MCF 10A (cell line): ENCODE measurements around the gene DZIP3. TPM values are rescaled to one million over a fixed set of nuclear protein-coding genes. Genes with fewer than 3 reads are reported as not detected.

ENCODE experiments used
- Bru-seq: library from RNA; stranded (reverse); fragments of 400-500 nt; gene quantifications from one replicate; lab custom pipeline; 2021; lab: Mats Ljungman, UMichigan
- BruChase-seq, 2 experiments: library from RNA; stranded (reverse); fragments of 400-500 nt; gene quantifications; one replicate each; lab custom pipeline; 2021; lab: Mats Ljungman, UMichigan
- BruUV-seq: library from RNA; stranded (reverse); fragments of 400-500 nt; replicated peaks from 2 replicates; lab custom pipeline; 2021; lab: Mats Ljungman, UMichigan
- CTCF ChIA-PET: fragments of 300-600 bp; sonication (Branson Sonifier 250); formaldehyde crosslinking; extraction: SDS; loops from one replicate; lab custom pipeline; 2021; ENCODE audit warnings: antibody characterized with exemption, inconsistent platforms; lab: Yijun Ruan, JAX
- POLR2A ChIA-PET: fragments of 300-600, 350-650 bp; sonication (Branson Sonifier 250); formaldehyde crosslinking; extraction: SDS; loops from one replicate; lab custom pipeline; 2020; ENCODE audit warnings: antibody characterized with exemption, inconsistent platforms; lab: Yijun Ruan, JAX
- DNase-seq: peaks from one replicate; pipeline ENCODE4 v3.0.0-alpha.2; 2018; ENCODE audit not compliant: unreplicated experiment
- H3K27ac Mint-ChIP-seq: one replicate; pipeline ENCODE4 v1.8.0; 2022; ENCODE audit warnings: mild to moderate bottlenecking, low read depth, mixed read lengths; ENCODE audit not compliant: unreplicated experiment
- H3K27me3 Mint-ChIP-seq: one replicate; pipeline ENCODE4 v1.8.0; 2022; ENCODE audit warnings: mixed read lengths; ENCODE audit not compliant: insufficient read depth, unreplicated experiment
- H3K36me3 Mint-ChIP-seq: one replicate; pipeline ENCODE4 v1.8.0; 2022; ENCODE audit warnings: mild to moderate bottlenecking, moderate library complexity, mixed read lengths; ENCODE audit not compliant: insufficient read depth, unreplicated experiment
- H3K4me1 Mint-ChIP-seq: one replicate; pipeline ENCODE4 v1.8.0; 2022; ENCODE audit warnings: mixed read lengths; ENCODE audit not compliant: insufficient read depth, unreplicated experiment
- H3K4me3 Mint-ChIP-seq: one replicate; pipeline ENCODE4 v1.8.0; 2022; ENCODE audit warnings: mild to moderate bottlenecking, moderate library complexity, mixed read lengths; ENCODE audit not compliant: unreplicated experiment
- H3K9me3 Mint-ChIP-seq: one replicate; pipeline ENCODE4 v1.8.0; 2022; ENCODE audit warnings: mixed read lengths; ENCODE audit not compliant: unreplicated experiment
- CTCF ChIP-seq: fragments of 200-600 bp; IDR thresholded peaks from one replicate; pipeline ENCODE4 v1.8.0; 2022; ENCODE audit warnings: antibody characterized with exemption, mild to moderate bottlenecking; ENCODE audit not compliant: unreplicated experiment
- intact Hi-C: fragments of 100-400 bp; cut with micrococcal nuclease; formaldehyde crosslinking; loops from 2 replicates; pipeline ENCODE4 v1.14.1; 2022
- long read RNA-seq: library from polyadenylated mRNA; stranded (forward); transcript quantifications from one replicate; pipeline ENCODE4 v2.0.0, GENCODE V29; 2022
- total RNA-seq: library from RNA; stranded (reverse); gene quantifications from 2 replicates; pipeline ENCODE4 v1.2.3, GENCODE V29; 2022

The DZIP3 gene
- total RNA-seq (10.1 and 10.3 TPM in 2 replicates), Bru-seq, nascent RNA (percentile 56 among the genes with signal in this experiment), BruChase-seq, experiment 1, labeled RNA remaining after a 6-hour chase (percentile 56 among the genes with signal in this experiment), BruChase-seq, experiment 2, labeled RNA remaining after a 2-hour chase (percentile 59 among the genes with signal in this experiment)
- long read RNA-seq, full-length matches to known transcripts, result 10 of 22 reads
- long read RNA-seq, partial matches to known transcripts, result 3 of 22 reads
- long read RNA-seq, other reads (novel, unspliced or antisense), result 9 of 22 reads

GRCh38 chr3:108589081-108589997, at the start of gene DZIP3, which contains the start of gene CIP2A:
Gene DZIP3, plus strand, starts transcription at chr3:108589722. Its CDS starts 15,685 bp downstream, at chr3:108605407.
Gene CIP2A, minus strand, starts transcription at chr3:108589438. Its CDS starts 63 bp downstream, at chr3:108589375.
- Mint-ChIP-seq H3K27ac (peak within 1 kb of the TSS; percentile 100), H3K36me3 (no peaks in the 10 kb centered on the region), H3K4me3 (peak within 1 kb of the TSS; percentile 98), H3K4me1 (peaks cover 46% of the 10 kb centered on the region), H3K9me3 (no peaks in the 10 kb centered on the region), H3K27me3 (no peaks in the 10 kb centered on the region)
- CTCF ChIA-PET, result interaction anchor here (0.6 to 3.5 kb wide), 10 partner anchors 9 to 325 kb away, joined by 3 to 15 read pairs (median 3); no protein-coding TSS in a partner anchor
- POLR2A ChIA-PET, result interaction anchor here (0.6 to 3.2 kb wide), 20 partner anchors 8 to 960 kb away, joined by 3 to 20 read pairs (median 4); partner anchors contain the start of gene IFT57
- intact Hi-C loops, result no loop called here
- TF ChIP-seq CTCF, result no peak
- peak; percentile 93 for DNase-seq
- BruUV-seq, result TSS peak; percentile 39

- Mint-ChIP-seq H3K27me3 (no peaks in the 10 kb centered on the region), H3K9me3 (no peaks in the 10 kb centered on the region), H3K4me1 (no peaks in the 10 kb centered on the region), H3K4me3 (no peak overlapping the region), H3K36me3 (peaks cover 6% of the 10 kb centered on the region), H3K27ac (peak overlapping the region; percentile 49)
- intact Hi-C loops, result no loop called here
- BruUV-seq, result no TSS peak
- CTCF ChIA-PET, result interaction anchor here (0.6 to 3.8 kb wide), 4 partner anchors 57 to 618 kb away, joined by 3 to 18 read pairs (median 3); no protein-coding TSS in a partner anchor
- POLR2A ChIA-PET, result interaction anchor here (0.6 kb wide), 1 partner anchor 803 kb away, joined by 3 read pairs; no protein-coding TSS in a partner anchor
- no peak for TF ChIP-seq CTCF
- no peak for DNase-seq
Observed at GRCh38 chr3:108546247-108546646, 43.3 kb upstream of the DZIP3 start.

GRCh38 chr3:108546692-108547091, 42.8 kb upstream of the DZIP3 start:
- TF ChIP-seq CTCF, result no peak

More at GRCh38 chr3:108546692-108547091, 42.8 kb upstream of the DZIP3 start:
- ChIA-PET POLR2A (no interaction called here), CTCF (interaction anchor here (0.6 to 3.8 kb wide), 4 partner anchors 57 to 619 kb away, joined by 3 to 18 read pairs (median 3); no protein-coding TSS in a partner anchor)
- no TSS peak for BruUV-seq
- Mint-ChIP-seq H3K27ac (peak overlapping the region; percentile 49), H3K27me3 (no peaks in the 10 kb centered on the region), H3K36me3 (peaks cover 6% of the 10 kb centered on the region), H3K9me3 (no peaks in the 10 kb centered on the region), H3K4me3 (no peak overlapping the region), H3K4me1 (no peaks in the 10 kb centered on the region)
- no peak for DNase-seq
- intact Hi-C loops, result no loop called here
